Stromal cell of bone marrow (primary cell): ENCODE results near the gene LRP1.

Experiments
- DNase-seq: peaks from one replicate; pipeline ENCODE4 v3.0.0-alpha.2; 2012; ENCODE audit warnings: low read depth

The LRP1 gene

GRCh38 chr12:57254506-57255280 is 126.4 kb downstream of the LRP1 start:
- DNase-seq, result no peak

GRCh38 chr12:57255916-57256315 is 127.6 kb downstream of the LRP1 start:
- no peak for DNase-seq

- no peak for DNase-seq
These were observed 131.0 kb downstream of the LRP1 start for GRCh38 chr12:57258977-57259970.

- DNase-seq, result no peak
These were observed 132.1 kb downstream of the LRP1 start for GRCh38 chr12:57260366-57260765.

- DNase-seq, result no peak
These were observed 133.2 kb downstream of the LRP1 start for GRCh38 chr12:57261428-57261865.

GRCh38 chr12:57262126-57262822 is 134.0 kb downstream of the LRP1 start:
- no peak for DNase-seq
